Measurements from ENCODE around the gene CFAP107. TPM values are rescaled to one million over a fixed set of nuclear protein-coding genes. Genes with fewer than 3 reads are reported as not detected.

CFAP107 gene
- total and polyA plus RNA-seq, 2 donors (not counting 1 experiment from before 2014, with no cell fraction given), result not detected

GRCh38 chr1:12745126-12745991, 641 bp upstream of the CFAP107 start:
- Mint-ChIP-seq H3K4me3 (no peak overlapping the region), H3K27me3 (peaks cover 31% of the 10 kb centered on the region), H3K4me1 (no peaks in the 10 kb centered on the region), H3K9me3 (ENCODE audit: insufficient read depth) (peaks cover 16% of the 10 kb centered on the region), H3K27ac (no peak overlapping the region)
- H3K9ac ChIP-seq (ENCODE audit: low read length), result no peak overlapping the region
- H3K27ac ChIP-seq (ENCODE audit: low read length in 2 of 2), result no peak overlapping the region
- H3K79me2 ChIP-seq (ENCODE audit: control insufficient read depth, insufficient read depth, low read length), result no peaks in the 10 kb centered on the region
- WGBS (ENCODE audit: insufficient coverage), result no CpG with 5 or more reads among the region's 3 CpGs
- H2AFZ ChIP-seq (ENCODE audit: insufficient read depth, low read depth, low read length, poor library complexity, severe bottlenecking), result no peak overlapping the region
- DNase-seq, result no peak
- ATAC-seq (ENCODE audit: low read depth), result no peak
- no peak overlapping the region for H3K4me3 ChIP-seq (ENCODE audit: control extremely low read depth in 1 of 5, extremely low read depth in 1 of 5, insufficient read depth in 1 of 5, low read depth in 2 of 5, low read length in 4 of 5)
- ChIA-PET POLR2A (no interaction called here), CTCF (no interaction called here)
- H3K4me1 ChIP-seq (ENCODE audit: control insufficient read depth in 2 of 2, insufficient read depth in 2 of 2, low read length in 2 of 2), result no peaks in the 10 kb centered on the region
- intact Hi-C loops (cut with micrococcal nuclease), result no loop called here
- peaks cover 10 to 28% (median 12%) of the 10 kb centered on the region in 3 donors for H3K9me3 ChIP-seq (ENCODE audit: control extremely low read depth in 1 of 3, control insufficient read depth in 2 of 3, insufficient read depth in 1 of 3, low read length in 2 of 3)
- H3K4me2 ChIP-seq (replicated peaks; ENCODE audit: low read depth, low read length, poor library complexity, severe bottlenecking), result no peak overlapping the region
- TF ChIP-seq CTCF (IDR thresholded peaks at IDR 0.05), result no peak
- TF ChIP-seq EZH2 (IDR thresholded peaks at IDR 0.05; ENCODE audit: borderline replicate concordance, insufficient read depth, low read depth, low read length, poor library complexity, severe bottlenecking), result no peak
- no peaks in the 10 kb centered on the region for H4K20me1 ChIP-seq (ENCODE audit: control insufficient read depth, insufficient read depth, low read length, poor library complexity, severe bottlenecking)
- H3K36me3 ChIP-seq (replicated peaks in 1 of 2; ENCODE audit: control extremely low read depth in 1 of 2, control insufficient read depth in 1 of 2, extremely low read depth in 1 of 2, insufficient read depth in 2 of 2, low read length in 1 of 2), result no peaks in the 10 kb centered on the region
- peaks cover 0 to 3% (median 0%) of the 10 kb centered on the region in 4 experiments for H3K27me3 ChIP-seq (replicated peaks in 1 of 4; ENCODE audit: control extremely low read depth in 1 of 4, control insufficient read depth in 3 of 4, insufficient read depth in 4 of 4, low read length in 3 of 4)

DNA sequence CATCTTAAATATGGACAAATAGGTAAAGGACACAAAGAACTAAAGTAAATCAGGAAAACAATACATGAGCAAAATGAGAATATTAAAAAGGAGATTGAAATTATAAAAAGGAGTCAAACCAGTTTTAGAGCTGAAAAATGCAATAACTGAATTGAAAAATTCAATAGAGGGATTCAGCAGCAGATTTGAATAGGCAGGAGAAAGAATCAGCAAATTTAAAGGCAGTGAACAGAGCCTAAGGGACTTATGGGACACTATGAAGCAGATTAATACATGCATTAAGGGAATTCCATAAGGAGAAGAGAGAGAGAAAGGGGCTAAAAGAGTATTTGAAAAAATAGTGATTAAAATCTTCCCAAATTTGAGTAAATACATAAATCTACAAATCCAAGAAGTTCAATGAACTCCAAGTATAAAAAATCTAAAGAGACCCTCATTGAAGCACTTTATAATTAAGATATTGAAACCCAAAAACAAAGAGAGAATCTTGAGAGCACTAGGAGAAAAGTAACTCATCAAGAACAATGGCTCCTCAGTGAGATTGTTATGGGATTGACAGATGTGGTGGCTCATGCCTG, 2.9 kb downstream of the CFAP107 start:
- CTCF ChIA-PET, result no interaction called here
- Mint-ChIP-seq H3K27me3 (peaks cover 30% of the 10 kb centered on the region), H3K4me3 (no peak overlapping the region), H3K27ac (no peak overlapping the region), H3K4me1 (no peaks in the 10 kb centered on the region), H3K9me3 (ENCODE audit: insufficient read depth) (peaks cover 19% of the 10 kb centered on the region)
- H3K79me2 ChIP-seq (ENCODE audit: control insufficient read depth, insufficient read depth, low read length), result no peaks in the 10 kb centered on the region
- H3K9ac ChIP-seq (ENCODE audit: low read length), result no peak overlapping the region
- H3K4me1 ChIP-seq (ENCODE audit: control insufficient read depth in 2 of 2, insufficient read depth in 2 of 2, low read length in 2 of 2), result no peaks in the 10 kb centered on the region
- no peak overlapping the region for H3K4me2 ChIP-seq (replicated peaks; ENCODE audit: low read depth, low read length, poor library complexity, severe bottlenecking)
- no peak overlapping the region for H3K4me3 ChIP-seq (ENCODE audit: control extremely low read depth in 1 of 5, extremely low read depth in 1 of 5, insufficient read depth in 1 of 5, low read depth in 2 of 5, low read length in 4 of 5)
- H2AFZ ChIP-seq (ENCODE audit: insufficient read depth, low read depth, low read length, poor library complexity, severe bottlenecking), result no peak overlapping the region
- H3K36me3 ChIP-seq (replicated peaks in 1 of 2; ENCODE audit: control extremely low read depth in 1 of 2, control insufficient read depth in 1 of 2, extremely low read depth in 1 of 2, insufficient read depth in 2 of 2, low read length in 1 of 2), result no peaks in the 10 kb centered on the region
- no peak overlapping the region for H3K27ac ChIP-seq (ENCODE audit: low read length in 2 of 2)
- no peak for DNase-seq
- H4K20me1 ChIP-seq (ENCODE audit: control insufficient read depth, insufficient read depth, low read length, poor library complexity, severe bottlenecking), result no peaks in the 10 kb centered on the region
- peaks cover 10 to 30% (median 12%) of the 10 kb centered on the region in 3 donors for H3K9me3 ChIP-seq (ENCODE audit: control extremely low read depth in 1 of 3, control insufficient read depth in 2 of 3, insufficient read depth in 1 of 3, low read length in 2 of 3)
- POLR2A ChIA-PET, result no interaction called here
- no peak for ATAC-seq (ENCODE audit: low read depth)
- TF ChIP-seq CTCF (IDR thresholded peaks at IDR 0.05) (no peak), EZH2 (IDR thresholded peaks at IDR 0.05; ENCODE audit: borderline replicate concordance, insufficient read depth, low read depth, low read length, poor library complexity, severe bottlenecking) (no peak)
- intact Hi-C loops (cut with micrococcal nuclease), result no loop called here
- peaks cover 0 to 3% (median 0%) of the 10 kb centered on the region in 4 experiments for H3K27me3 ChIP-seq (replicated peaks in 1 of 4; ENCODE audit: control extremely low read depth in 1 of 4, control insufficient read depth in 3 of 4, insufficient read depth in 4 of 4, low read length in 3 of 4)

Measured in B cell (primary cell).